ENCODE data around the gene NRP2.

The NRP2 gene

DNA sequence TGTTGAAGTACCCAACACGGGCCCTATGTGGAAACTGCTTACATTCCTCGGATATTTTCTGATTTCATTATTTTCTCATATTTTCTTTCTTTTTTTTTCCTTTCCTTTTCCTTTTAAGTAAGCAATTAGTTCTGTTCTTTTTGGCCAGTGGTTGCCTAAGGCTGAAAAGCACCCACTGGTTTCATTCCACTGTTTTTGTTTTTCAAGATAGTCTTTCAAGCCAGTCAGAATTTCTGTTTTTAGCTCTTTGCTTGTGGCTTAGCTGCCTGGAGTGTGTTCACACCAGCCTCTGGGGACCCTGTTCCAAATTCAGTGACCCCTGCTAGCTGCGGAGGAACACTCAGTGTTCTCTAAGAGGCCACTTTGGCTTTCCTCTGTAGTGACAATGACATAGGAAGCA lies 73.6 kb downstream of the NRP2 start:
- no peak for DNase-seq (ENCODE audit: low read depth in 2 of 2)

DNA sequence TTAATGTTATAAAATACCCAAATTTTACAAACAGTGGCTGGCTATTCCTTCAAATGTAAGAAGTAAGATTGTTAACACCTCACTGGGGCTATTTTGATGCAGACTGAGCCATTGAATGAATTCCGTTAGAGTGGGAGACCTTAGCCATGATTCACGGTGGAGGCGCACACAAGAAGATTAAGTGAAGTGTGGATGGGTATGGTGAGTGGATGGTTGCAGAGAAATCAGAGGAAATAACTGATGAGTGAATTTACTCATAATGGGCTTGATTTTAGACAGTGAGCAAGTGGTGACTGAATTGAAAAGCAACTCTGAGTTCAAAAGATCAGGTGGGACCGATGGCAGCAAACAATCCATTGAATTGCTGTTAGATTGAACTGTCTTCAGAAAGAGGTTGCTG lies 75.0 kb downstream of the NRP2 start:
- DNase-seq (ENCODE audit: low read depth in 2 of 2), result no peak

DNA sequence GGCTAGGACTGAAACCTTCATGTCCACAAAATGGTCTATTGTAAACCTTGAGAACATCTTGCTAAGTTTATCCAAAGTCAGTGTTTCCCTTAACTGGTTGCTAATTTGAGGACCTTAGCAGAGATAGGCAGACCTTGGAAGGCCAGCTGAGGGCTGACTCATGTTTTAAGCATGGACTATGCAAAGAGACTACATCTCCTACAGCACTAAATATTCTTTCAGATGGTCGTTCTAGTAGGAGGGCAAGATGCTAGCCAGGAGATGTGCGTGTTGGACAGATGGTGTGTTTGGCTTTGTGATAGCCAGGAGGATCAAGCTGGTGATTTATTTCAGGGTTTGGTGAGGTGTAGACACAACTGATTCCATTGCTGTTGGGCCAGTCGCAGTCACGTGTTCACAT lies 75.8 kb downstream of the NRP2 start:
- peak; percentile 60 to 63 for DNase-seq (ENCODE audit: low read depth in 2 of 2)

DNA sequence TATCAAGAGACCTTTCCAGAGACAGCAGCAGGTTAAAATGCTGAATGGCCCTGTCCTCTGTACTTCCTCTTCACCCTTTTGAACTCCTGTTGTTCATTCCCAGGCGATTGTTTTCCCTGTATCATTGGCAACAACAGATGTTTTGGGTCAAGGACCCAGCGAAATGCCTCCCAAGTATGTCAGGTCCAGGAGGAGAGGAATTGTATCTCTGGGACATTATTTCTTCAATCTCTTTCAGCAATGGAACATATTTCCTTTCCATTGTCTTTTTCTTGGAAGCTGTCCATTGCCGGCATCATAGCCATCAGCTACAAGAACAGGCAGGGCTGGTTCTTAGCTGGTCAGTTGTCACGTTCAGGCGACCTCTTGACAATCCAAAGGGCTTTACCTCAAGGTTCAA lies 76.2 kb downstream of the NRP2 start:
- DNase-seq (ENCODE audit: low read depth in 2 of 2), result no peak

DNA sequence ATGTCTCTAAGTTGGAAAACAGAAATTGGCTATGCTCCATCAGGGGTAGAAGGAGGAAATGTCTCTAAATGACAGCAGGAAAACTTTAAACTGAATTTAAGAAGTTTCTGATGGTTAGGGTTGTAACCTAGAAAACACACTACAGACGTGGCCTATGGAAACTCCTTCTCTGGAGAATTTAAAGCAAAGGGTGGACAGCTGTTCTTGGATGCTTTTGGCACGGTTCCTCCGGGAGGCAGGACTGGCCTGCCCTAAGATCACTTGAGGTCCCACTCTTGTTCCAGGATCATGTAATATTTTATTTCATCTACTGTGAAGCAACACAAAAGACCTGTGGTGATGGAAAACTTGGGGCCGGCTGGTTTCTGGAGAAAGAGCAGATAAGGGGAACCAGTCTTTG lies 77.0 kb downstream of the NRP2 start:
- DNase-seq (ENCODE audit: low read depth in 2 of 2), result no peak

DNA sequence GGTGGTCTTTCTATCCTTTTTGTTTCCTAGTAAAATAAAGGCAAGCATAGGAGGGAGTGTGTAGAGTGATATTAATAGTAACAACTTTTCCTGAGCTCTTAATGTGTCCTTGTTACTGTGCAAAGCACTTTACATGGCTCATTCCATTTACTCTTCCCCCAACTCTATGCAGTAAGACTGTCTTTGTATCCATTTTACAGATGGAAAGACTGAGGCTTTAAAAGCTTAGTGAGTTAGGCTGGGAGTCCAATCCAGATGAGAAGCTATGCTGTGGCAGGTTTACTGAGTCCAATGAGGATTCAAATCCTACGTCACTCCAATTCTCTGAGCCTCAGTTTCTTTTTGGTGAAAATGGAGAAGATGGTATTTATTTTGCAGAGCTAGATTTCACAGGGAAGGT lies 77.4 kb downstream of the NRP2 start:
- DNase-seq (ENCODE audit: low read depth in 2 of 2), result no peak

DNA sequence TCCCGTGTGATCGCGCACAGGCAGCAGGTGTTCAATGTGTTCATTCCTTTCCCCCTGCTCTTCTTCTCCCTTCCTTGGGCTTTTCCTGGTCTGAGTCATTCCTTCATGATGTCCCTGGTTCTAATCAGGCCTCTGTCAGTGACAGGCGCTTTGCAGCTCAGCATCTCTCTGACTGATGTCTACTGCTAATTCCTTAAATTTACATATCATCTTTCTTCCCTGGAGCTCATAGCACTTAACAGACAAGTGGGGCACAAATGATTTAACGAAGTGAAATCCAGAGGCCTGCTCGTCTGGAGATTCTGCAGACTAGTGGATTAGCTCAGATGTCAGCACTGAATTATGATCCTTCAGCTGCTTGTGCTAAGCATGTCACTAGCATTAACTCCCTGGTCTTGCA lies 77.9 kb downstream of the NRP2 start:
- no peak for DNase-seq (ENCODE audit: low read depth in 2 of 2)

DNA sequence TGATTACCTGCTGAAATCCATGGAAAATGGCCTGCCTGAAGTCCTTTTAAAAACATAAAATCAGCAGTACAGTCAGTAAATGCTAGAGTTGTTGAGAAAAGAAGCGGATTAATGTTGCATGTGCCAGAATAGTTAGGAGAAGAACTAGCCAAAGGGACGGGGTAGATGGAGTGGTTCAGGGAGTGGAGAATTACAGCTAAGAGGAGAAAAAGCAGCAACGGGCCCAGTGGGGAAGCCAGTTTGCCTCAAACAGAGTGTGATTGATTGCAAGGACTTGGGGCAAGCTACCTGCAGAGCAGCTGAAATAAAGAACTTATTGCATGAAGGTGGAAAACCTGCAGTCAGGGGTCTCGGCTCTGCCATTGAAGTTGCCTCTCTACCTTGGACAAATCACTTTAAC lies 79.1 kb downstream of the NRP2 start:
- DNase-seq (ENCODE audit: low read depth in 2 of 2), result no peak

DNA sequence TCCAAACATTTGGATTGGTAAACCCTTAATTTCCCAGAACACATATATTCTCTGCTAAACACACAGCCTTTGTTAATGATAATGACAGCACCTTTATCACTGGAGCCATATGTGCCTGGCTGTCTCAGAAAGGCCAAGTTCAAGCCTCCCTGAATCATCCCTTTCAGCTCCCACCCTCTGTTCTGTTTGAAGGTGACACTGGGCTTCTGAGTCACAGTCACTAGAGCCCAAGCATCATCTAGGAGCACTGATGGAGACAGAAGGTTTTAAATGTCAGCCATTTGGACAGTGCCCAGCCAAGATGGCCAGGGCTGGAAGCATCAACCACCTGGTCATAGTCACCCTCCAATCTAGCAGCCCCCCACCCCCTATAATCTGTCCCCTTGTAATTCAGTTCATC lies 80.6 kb downstream of the NRP2 start:
- no peak for DNase-seq (ENCODE audit: low read depth in 2 of 2)

DNA sequence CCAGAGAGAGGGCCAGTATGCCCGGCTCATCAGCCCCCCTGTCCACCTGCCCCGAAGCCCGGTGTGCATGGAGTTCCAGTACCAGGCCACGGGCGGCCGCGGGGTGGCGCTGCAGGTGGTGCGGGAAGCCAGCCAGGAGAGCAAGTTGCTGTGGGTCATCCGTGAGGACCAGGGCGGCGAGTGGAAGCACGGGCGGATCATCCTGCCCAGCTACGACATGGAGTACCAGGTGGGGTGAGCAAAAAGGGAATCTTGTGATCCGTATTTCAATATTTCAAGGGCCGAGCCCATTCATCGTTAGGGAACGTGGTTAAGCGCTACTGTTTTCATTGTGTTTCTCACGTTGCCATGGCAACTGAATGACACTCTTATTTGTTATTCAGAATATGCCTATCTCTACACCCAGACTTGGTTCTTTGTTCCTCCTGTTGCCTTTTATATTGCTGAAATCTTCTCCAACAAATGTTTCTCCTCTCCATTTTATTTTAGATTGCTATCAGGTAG lies 81.5 kb downstream of the NRP2 start:
- DNase-seq (ENCODE audit: low read depth in 2 of 2), result peak; percentile 75 to 77

DNA sequence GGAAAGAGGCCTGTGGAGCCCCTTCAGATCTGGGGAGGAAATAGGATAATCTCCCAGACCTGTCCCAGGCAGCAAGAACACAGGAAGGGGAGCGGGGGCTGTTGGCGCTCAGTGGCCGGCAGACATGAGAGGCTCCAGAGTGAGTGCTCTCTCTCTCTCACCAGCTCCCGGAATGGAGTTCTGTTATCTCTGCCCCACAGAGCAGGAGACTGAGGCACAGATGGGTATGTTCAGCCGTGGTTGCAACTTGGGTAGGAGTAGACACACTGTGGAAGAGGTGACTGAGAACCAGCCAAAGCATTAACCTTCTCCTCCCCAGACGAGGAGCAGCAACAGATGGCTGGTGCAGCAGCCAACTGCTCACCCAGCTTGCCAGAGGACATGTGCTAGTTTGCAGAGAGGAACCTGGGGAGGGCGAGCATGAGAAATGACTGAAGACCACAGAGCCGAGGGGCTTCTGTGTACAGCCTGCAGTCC lies 82.0 kb downstream of the NRP2 start:
- no peak for DNase-seq (ENCODE audit: low read depth in 2 of 2)

DNA sequence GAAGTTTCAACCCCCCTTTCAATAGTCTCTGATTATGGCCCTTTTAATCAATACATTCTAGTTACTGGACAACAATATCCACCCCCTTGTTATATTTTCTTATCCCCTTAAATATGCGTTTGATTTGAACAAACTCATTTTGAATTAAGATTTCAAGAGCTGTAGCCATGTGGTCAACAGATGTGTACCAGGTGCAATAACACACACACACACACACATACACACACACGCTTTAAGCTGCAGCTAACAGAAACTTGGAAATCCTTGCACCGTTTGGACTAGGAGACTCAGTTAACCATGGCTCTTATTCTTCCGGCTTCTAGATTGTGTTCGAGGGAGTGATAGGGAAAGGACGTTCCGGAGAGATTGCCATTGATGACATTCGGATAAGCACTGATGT lies 82.8 kb downstream of the NRP2 start:
- peak in 1 of 2 experiments; percentile 36 for DNase-seq (ENCODE audit: low read depth in 2 of 2)

DNA sequence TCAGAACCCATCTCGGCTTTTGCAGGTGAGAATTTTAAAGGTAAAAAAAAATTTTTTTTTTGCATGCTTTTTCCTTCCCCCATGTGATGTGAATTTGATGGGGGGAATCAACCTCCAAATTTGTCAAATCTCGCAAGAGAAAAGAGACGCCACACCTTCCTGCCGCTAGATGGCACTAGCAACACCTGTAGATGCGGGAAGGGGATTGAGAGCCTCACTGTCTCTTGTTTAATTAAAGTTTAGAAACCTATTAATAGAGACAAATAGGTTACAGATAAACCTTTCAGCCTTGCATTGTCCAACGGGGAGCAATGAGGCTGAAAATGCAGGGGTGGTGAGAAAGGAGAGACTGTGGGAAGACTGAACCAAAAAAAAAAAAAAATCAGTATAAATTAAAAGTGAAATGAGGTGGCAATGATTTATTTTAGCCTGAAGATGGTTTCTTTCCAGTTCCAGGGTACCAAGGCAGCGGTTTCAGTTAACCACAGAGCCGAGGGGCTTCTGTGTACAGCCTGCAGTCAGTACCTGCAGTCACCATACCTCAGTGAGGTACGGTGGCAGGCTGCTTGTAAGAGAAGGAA lies 84.6 kb downstream of the NRP2 start:
- peak in 1 of 2 experiments; percentile 39 for DNase-seq (ENCODE audit: low read depth in 2 of 2)

DNA sequence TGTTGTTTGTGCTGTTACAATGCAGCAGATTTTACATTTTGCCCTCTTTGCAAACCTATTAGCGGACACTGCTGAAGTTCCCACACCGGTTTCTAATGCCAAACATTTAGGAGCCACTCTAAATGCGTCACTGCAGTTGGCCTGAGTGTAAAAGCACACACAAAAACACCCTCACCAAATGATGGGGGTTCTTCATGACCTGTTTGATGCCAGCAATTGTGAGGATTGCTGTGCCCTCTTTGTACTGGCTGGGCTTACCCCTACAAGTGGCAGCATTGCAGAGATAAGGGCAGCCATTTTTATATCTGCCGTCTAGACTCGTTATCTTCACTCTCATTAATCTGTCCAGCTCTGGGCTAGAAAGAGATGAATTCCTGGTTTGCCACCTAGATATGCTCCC lies 85.3 kb downstream of the NRP2 start:
- no peak for DNase-seq (ENCODE audit: low read depth in 2 of 2)

DNA sequence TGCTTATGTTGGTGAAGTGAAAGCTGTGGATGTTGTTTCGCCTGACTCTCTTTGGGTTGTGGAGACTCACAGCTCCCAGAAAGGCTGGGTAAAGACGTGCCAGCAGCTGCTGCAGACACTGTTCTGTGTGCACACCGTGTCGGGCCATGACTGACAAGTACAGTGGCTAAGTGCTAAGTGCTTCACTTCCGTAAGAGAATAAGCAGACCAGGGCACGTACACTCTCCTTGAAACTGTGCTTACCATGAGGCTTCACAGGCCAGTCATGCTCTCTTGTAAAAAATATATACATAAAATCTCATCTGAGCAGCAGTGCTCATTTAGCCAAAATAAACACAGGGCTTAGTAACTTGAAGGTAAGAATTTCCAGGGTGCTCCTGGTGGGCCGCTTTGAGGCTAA lies 86.0 kb downstream of the NRP2 start:
- DNase-seq (ENCODE audit: low read depth in 2 of 2), result no peak

DNA sequence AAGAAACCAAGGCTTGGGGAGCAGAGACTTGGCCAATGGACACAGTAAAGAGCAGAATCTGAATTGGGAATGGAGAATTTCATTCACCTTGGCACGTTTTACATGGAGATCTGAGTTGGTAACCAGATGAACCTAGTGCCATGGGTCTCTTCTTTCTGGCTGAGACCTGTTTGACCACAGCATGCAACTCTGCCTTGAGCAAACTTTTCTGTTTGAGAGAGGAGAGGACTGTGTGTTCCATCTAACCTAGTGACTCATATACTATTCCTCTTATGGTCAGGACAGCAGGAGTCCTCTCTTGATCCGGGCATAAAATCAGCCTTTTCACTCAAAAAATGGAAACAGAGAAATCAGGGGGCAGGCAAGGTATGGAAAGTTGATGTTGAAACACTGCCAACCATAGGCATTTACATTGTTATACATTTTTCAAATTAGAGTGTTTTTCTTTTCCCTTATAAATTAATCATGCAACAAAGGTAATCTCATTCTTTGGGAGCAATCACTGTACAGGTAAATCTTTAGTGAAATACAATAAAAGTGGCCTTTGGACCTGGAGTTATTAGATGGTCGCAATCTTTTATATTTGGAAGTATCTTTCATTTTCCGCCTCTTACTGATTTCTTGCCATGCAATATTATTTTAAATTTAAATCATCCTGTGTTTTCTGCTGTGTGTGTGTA lies 86.7 kb downstream of the NRP2 start:
- DNase-seq (ENCODE audit: low read depth in 2 of 2), result no peak

DNA sequence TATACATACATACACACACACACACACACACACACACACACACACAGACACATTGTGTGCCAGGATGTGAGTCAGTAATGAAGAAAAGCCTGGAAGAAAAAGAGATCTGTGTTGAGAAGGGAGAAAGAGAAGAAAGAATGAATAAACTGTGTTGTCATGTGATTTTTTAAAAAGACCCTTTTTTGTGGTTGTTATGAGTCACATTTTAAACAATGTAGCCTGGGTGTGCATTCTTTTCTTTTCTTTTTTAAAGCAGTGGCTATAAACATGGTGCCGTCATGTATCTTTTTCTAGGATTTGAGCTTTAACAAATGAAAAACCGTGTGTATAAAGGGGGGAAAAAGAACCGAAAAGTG lies 87.2 kb downstream of the NRP2 start:
- peak; percentile 74 to 75 for DNase-seq (ENCODE audit: low read depth in 2 of 2)

DNA sequence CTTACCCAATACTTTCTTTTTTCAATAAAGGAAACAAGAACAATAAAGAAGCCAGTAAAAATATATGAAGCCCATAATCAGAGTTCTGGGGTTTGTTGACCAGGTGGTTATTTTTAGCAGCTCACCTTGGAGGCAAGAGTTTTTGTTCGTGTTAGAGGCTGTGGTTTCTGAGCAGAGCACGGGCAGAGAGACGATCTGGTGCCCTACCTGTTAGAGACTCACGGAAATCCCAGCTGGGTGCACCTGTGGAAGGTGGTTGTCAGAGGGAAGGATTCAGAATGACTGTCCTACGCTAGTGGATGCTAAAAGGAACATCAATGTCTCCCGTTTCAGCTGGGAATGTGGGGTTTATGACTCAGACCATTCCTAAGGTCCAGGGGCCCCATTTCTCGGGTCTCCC lies 87.6 kb downstream of the NRP2 start:
- no peak for DNase-seq (ENCODE audit: low read depth in 2 of 2)

DNA sequence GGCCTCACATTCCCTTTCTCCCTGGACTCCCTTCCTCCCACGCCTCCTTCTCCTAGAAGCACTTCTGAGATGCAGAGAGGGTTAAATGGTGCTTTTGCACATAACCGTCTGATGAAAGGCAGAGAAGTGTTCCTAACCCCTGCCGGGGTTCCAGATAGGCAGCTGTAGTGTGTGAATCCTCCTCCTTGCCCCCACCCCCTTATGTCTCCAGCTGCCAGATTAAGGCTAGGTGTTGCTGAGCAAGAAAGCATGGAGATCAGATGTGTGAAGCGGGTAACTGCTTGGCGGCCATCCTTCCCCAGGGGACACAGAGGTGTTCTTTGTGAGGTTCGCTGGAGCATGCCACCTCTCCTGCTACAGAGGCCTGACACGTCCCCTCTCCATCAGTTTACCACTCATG lies 88.3 kb downstream of the NRP2 start:
- no peak for DNase-seq (ENCODE audit: low read depth in 2 of 2)

DNA sequence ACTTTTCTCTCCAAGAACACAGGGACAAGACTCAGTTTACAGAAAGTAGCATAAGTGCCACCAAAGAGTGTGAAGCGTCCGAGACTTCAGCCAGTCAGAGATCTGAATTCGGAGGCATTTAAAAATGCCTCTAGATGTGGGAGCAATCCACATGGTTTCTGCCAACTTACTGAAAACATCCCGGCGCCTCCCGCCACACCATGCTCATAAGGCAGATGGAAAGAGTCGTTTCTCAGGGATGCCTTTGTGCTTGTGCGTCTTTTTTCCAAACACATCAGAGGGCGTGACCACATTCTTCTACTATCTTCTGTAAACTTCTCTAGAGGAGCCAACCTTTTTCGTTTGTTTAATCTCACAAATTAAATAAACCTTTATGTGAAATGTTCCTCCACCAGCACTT lies 88.7 kb downstream of the NRP2 start:
- DNase-seq (ENCODE audit: low read depth in 2 of 2), result no peak

DNA sequence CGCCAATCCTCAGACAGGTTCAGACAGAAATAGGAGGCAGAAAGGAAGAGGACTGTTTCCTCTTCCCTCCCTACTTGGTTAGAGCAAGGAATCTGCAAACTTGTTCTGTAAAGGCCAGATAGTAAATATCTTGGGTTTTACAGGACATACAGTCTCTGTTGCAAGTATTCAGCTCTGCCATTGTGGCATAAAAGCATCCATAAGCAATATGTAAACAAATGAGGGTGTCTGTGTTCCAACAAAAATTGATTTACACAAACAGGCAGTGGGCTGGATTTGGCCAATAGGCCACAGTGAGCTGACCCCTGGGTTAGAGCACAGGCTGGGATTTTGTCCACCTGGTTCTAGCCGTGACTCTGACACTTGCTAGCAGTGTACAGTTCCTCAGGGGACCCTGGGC lies 89.4 kb downstream of the NRP2 start:
- no peak for DNase-seq (ENCODE audit: low read depth in 2 of 2)

DNA sequence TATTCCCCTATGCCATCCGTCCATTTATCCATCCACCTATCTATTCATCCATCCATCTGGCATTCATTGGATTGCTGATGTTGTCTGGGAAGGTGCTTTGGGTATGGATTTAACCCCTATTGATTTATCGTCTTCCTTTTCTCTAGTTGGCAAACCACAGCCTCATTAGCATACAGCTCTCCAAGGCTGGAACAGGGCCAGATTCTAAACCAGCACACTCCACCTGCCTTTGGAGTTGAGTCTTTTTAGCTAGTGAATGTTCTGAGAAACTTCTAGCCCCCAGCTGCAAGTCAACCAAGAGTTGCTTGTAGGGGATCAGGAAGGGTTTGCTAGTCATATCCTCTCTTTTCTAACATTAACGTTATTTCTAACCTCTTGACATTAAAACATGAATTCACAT lies 90.7 kb downstream of the NRP2 start:
- DNase-seq (ENCODE audit: low read depth in 2 of 2), result no peak

DNA sequence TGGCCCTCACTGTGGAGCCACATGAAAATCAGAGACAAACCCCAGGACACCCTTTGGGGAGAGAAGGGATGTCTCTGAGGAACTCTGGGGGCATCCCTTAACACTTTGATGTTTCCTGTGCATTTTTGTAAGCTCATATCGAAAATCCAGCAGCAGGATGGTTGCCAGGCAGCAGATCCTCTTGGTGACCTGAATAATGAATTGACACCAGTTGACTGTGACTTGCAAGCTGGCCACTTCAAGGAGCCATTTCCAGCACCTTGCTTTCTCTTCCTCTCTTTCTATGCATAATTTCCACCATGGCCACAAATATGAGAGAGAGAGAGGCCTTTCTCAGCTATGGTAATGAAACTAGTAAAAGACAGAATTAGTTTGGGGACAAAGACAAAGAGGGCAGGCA lies 91.7 kb downstream of the NRP2 start:
- no peak for DNase-seq (ENCODE audit: low read depth in 2 of 2)
